Upper lobe of right lung (tissue), 1 donor: ENCODE data around the gene POLR2C. TPM values are rescaled to one million over a fixed set of nuclear protein-coding genes. Genes with fewer than 3 reads are reported as not detected.
"Not testable (repeated sequence)": the region's sequence is repeated elsewhere in the genome, so short reads cannot be mapped to it uniquely, and the experiment has no call there.

Experiments used
- ATAC-seq: fragments of 200-7000 bp; cut with Tn5 transposase; one replicate; pipeline ENCODE4 v1.9.1; 2020; ENCODE audit warnings: mild to moderate bottlenecking, moderate library complexity
- DNase-seq: peaks from one replicate; pipeline ENCODE4 v3.0.0-alpha.2; 2020
- H3K27ac ChIP-seq: fragments of 200-600 bp; one replicate; pipeline ENCODE4 v1.8.0; 2022
- H3K27me3 ChIP-seq: fragments of 200-600 bp; one replicate; pipeline ENCODE4 v1.8.0; 2022; ENCODE audit warnings: mild to moderate bottlenecking
- H3K36me3 ChIP-seq: fragments of 200-600 bp; one replicate; pipeline ENCODE4 v1.8.0; 2022
- H3K4me1 ChIP-seq: fragments of 200-600 bp; one replicate; pipeline ENCODE4 v1.8.0; 2022
- H3K4me3 ChIP-seq: fragments of 200-600 bp; one replicate; pipeline ENCODE4 v1.8.0; 2022; ENCODE audit warnings: mild to moderate bottlenecking
- H3K9me3 ChIP-seq: fragments of 200-600 bp; one replicate; pipeline ENCODE4 v1.8.0; 2022
- intact Hi-C: fragments of 100-400 bp; cut with DNase I; formaldehyde crosslinking; loops from one replicate; pipeline ENCODE4 v1.11.0; 2022
- total RNA-seq: library from RNA; stranded (reverse); fragmentation: NEBNext Ultra II Directional; extraction: Animal tissue kit (Norgen Biotek cat#: 25700); gene quantifications from one replicate; pipeline ENCODE4 v1.2.1, GENCODE V29; 2021
- TF ChIP-seq, protein P1 (sequence below): fragments of 200-600 bp; IDR thresholded peaks from one replicate; pipeline ENCODE4 v1.8.0; 2022; ENCODE audit warnings: antibody characterized with exemption
- donor health status: DM: no; HTN: yes; CAD: no; lungs with severe emphysema.

POLR2C gene
- total RNA-seq, 1 donor from 2014 or later, result 85.1 TPM

DNA sequence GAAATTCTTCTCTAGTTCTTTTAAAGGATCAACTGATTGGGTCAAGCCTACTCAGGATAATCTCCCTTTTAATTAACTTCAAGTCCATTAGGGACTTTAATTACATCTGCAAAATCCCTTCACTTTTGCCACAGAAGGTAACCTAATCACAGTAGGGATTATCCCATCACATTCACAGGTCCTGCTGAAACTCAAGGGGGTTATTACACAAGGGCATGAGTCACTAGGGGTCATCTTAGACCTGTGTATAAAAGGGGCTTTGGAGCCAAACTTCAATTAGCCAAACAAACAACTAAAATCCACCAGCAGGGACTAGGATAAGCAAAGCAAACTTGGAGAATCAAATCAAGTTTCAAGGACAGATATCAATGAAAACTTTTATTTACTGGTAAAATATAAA is 34.7 kb upstream of the POLR2C start:
- ATAC-seq (no peak), DNase-seq (no peak)
- H3K9me3 ChIP-seq, result no peaks in the 10 kb centered on the region
- H3K36me3 ChIP-seq, result peaks cover 58% of the 10 kb centered on the region
- H3K4me1 ChIP-seq, result no peaks in the 10 kb centered on the region
- no peak overlapping the region for H3K4me3 ChIP-seq
- H3K27me3 ChIP-seq, result no peaks in the 10 kb centered on the region
- intact Hi-C loops, result no loop called here
- TF ChIP-seq, protein P1, sequence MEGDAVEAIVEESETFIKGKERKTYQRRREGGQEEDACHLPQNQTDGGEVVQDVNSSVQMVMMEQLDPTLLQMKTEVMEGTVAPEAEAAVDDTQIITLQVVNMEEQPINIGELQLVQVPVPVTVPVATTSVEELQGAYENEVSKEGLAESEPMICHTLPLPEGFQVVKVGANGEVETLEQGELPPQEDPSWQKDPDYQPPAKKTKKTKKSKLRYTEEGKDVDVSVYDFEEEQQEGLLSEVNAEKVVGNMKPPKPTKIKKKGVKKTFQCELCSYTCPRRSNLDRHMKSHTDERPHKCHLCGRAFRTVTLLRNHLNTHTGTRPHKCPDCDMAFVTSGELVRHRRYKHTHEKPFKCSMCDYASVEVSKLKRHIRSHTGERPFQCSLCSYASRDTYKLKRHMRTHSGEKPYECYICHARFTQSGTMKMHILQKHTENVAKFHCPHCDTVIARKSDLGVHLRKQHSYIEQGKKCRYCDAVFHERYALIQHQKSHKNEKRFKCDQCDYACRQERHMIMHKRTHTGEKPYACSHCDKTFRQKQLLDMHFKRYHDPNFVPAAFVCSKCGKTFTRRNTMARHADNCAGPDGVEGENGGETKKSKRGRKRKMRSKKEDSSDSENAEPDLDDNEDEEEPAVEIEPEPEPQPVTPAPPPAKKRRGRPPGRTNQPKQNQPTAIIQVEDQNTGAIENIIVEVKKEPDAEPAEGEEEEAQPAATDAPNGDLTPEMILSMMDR, result no peak
- H3K27ac ChIP-seq, result no peak overlapping the region

DNA sequence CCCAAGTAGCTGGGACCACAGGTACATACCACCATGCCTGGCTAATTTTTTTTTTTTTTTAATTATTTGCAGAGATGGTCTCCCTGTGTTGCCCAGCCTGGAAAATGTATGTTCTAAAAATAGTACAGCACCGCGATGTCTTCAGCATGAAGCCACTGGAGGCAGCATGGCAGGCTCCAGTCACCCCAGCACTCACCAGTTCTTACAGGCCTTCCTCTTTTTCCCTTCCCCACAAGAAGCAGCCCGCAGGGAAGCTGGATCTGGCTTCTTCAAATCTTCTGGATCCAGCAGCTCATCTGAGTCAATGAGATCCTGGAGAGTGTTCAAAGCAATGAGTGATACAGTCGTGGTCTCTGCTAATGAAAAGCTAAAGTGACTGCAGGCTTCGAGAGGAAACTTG is 31.5 kb upstream of the POLR2C start:
- Histone ChIP-seq H3K4me1 (no peaks in the 10 kb centered on the region), H3K4me3 (no peak overlapping the region), H3K36me3 (peaks cover 89% of the 10 kb centered on the region), H3K27me3 (no peaks in the 10 kb centered on the region), H3K9me3 (no peaks in the 10 kb centered on the region), H3K27ac (no peak overlapping the region)
- DNase-seq, result no peak
- ATAC-seq, result no peak
- intact Hi-C loops, result no loop called here
- TF ChIP-seq, protein P1, result no peak

DNA sequence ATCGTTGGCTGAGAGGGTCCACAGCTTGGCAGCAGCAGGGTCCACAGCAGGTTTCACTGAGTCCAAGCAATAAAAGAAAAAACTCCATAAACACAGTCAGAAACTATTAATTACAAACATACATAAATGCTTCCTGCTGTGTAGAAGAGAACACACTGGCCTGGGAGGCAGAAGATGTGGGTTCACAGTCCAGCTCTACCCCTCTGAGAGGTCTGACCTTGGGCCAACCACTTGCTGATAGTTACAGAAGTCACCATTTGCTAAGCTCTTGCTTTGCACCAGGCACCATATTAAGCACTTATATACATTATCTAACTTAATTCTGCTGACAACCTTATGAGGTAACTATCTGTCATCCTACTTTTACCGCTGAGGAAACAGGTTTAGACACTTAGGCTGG is 30.0 kb upstream of the POLR2C start:
- Histone ChIP-seq H3K4me3 (no peak overlapping the region), H3K36me3 (peaks cover 99% of the 10 kb centered on the region), H3K4me1 (no peaks in the 10 kb centered on the region), H3K27me3 (no peaks in the 10 kb centered on the region), H3K9me3 (no peaks in the 10 kb centered on the region), H3K27ac (no peak overlapping the region)
- TF ChIP-seq, protein P1, result no peak
- intact Hi-C loops, result no loop called here
- ATAC-seq, result no peak
- DNase-seq, result no peak

DNA sequence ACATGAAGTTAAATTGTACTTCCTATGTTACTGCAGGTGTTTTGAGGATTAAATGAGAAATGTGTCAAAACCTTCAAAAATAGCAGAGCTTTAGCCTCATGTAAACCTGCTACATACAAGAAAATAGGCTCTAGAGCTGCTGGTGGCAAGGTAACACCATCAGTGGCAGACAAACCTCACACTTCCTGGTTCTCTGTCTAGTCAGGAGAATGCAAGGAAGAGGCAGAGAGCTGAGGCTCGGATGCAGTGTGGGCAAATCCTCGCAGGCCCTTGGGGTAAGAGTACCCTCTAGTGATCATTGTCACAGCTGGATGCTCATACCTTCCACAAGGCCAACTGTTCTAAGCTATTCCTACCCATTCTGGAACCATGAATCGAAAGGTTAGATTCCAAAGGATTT is 29.5 kb upstream of the POLR2C start:
- Histone ChIP-seq H3K27me3 (no peaks in the 10 kb centered on the region), H3K4me3 (no peak overlapping the region), H3K36me3 (peaks cover 99% of the 10 kb centered on the region), H3K27ac (no peak overlapping the region), H3K9me3 (no peaks in the 10 kb centered on the region), H3K4me1 (no peaks in the 10 kb centered on the region)
- DNase-seq, result no peak
- TF ChIP-seq, protein P1, result no peak
- intact Hi-C loops, result no loop called here
- ATAC-seq, result no peak

DNA sequence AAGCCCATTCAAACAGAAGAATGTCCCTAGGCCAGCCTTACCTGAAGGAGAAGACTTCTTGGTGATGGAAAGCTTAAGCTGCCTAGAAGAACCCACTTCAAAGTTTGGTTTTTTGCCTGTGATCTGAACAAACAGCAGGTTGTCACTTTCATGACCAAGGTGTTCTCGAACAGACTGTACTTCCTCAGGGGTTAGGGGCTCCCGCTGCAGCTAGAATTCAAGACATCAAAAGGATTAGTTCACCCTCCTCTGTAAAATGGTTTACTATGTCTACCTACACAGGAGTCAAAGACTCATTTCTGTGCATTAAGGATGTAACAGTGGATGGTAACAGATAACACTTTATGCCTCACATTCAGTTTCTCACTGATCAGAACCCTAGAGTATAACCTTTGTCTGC is 28.5 kb upstream of the POLR2C start:
- Histone ChIP-seq H3K27me3 (no peaks in the 10 kb centered on the region), H3K4me3 (no peak overlapping the region), H3K4me1 (no peaks in the 10 kb centered on the region), H3K36me3 (peaks cover 99% of the 10 kb centered on the region), H3K27ac (no peak overlapping the region), H3K9me3 (no peaks in the 10 kb centered on the region)
- intact Hi-C loops, result no loop called here
- no peak for DNase-seq
- no peak for ATAC-seq
- TF ChIP-seq, protein P1, result no peak

DNA sequence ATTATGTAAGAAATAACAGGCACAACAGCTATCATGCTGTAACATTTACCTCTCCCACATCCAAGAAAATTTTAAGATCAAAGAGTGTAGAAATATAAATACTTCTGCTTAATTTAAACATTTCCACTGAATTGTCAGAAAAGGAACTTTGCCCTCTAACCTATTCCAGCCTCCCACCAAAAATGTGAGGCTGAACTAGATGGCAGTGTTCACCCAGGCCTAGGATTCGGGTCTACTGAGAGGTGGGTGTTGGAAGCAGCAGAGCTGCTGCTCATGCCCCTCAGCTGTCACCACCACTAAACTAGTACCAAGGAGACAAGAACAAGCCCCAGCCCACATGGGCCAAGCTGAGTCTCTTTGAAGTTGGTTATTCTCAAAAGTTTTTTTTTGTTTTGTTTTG is 26.6 kb upstream of the POLR2C start:
- DNase-seq (no peak), ATAC-seq (no peak)
- peaks cover 86% of the 10 kb centered on the region for H3K36me3 ChIP-seq
- no peak overlapping the region for H3K4me3 ChIP-seq
- no peak overlapping the region for H3K27ac ChIP-seq
- intact Hi-C loops, result no loop called here
- H3K4me1 ChIP-seq, result no peaks in the 10 kb centered on the region
- no peaks in the 10 kb centered on the region for H3K27me3 ChIP-seq
- TF ChIP-seq, protein P1, result no peak
- H3K9me3 ChIP-seq, result no peaks in the 10 kb centered on the region

DNA sequence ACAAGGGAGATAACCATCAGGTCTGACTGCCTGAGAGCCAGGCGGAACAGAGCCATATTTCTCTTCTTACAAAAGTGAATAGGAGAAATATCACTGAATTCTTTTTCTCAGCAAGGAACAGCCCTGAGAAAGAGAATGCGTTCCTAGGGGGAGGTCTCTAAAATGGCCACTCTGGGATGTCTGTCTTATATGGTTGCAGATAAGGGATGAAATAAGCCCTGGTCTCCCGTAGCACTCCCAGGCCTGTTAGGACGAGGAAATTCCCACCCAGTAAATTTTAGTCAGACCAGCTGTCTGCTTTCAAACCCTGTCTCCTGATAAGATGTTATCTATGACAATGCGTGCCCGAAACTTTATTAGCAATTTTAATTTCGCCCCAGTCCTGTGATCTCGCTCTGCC is 22.5 kb upstream of the POLR2C start:
- H3K4me1 ChIP-seq, H3K9me3 ChIP-seq, DNase-seq, intact Hi-C loops, H3K27ac ChIP-seq, H3K4me3 ChIP-seq, H3K27me3 ChIP-seq, ATAC-seq: not testable (repeated sequence)
- peaks cover 44% of the 10 kb centered on the region for H3K36me3 ChIP-seq

DNA sequence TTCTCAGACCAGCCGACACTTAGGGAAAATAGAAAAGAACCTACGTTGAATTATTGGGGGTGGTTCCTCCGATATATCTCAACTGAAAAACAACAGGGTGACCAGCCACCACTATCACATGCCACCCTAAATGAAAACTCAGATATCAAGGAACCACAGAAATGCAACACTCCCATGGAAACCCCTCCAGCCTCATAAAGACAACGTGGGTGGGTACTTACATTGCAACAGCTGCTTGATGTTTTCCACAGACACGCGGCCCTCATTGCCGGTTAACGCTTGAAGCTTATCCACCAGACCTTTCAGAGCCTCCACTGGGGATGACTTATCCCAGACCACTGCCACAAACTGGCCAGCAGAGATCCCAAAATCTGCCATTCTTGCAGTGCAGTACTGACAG is 21.9 kb upstream of the POLR2C start:
- intact Hi-C loops, ATAC-seq, H3K27me3 ChIP-seq, H3K4me1 ChIP-seq, H3K4me3 ChIP-seq, H3K9me3 ChIP-seq, H3K27ac ChIP-seq, DNase-seq: not testable (repeated sequence)
- peaks cover 38% of the 10 kb centered on the region for H3K36me3 ChIP-seq
